GF-D8 (cell line): Measurements from ENCODE around the gene AOC2.

Experiments used
- DNase-seq: peaks from one replicate; lab custom pipeline; 2025; lab: John Stamatoyannopoulos, UW

Gene AOC2, protein sequence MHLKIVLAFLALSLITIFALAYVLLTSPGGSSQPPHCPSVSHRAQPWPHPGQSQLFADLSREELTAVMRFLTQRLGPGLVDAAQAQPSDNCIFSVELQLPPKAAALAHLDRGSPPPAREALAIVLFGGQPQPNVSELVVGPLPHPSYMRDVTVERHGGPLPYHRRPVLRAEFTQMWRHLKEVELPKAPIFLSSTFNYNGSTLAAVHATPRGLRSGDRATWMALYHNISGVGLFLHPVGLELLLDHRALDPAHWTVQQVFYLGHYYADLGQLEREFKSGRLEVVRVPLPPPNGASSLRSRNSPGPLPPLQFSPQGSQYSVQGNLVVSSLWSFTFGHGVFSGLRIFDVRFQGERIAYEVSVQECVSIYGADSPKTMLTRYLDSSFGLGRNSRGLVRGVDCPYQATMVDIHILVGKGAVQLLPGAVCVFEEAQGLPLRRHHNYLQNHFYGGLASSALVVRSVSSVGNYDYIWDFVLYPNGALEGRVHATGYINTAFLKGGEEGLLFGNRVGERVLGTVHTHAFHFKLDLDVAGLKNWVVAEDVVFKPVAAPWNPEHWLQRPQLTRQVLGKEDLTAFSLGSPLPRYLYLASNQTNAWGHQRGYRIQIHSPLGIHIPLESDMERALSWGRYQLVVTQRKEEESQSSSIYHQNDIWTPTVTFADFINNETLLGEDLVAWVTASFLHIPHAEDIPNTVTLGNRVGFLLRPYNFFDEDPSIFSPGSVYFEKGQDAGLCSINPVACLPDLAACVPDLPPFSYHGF

DNA sequence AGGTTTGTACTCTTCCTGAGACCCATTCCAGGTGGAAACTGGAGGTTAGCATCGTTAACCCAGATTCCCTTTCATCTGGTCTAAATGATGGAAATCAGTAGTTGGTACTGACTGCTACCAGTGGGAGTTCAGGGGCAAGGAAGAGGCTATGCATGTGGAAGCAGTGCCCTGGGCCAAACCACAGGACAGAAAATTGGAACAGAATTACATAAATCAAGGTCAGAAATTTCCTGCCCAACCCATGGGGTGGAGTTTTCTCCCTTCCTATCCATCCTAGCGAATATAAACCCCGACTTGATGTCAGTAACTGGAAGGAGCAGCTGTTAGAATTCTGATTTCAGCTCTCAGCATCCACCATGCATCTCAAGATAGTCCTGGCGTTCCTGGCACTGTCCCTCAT is at the start of gene AOC2:
Gene AOC2, plus strand, starts transcription at position 310 of the 400 bp plus-strand sequence. Its CDS starts 47 bp downstream, at position 357.
- no peak for DNase-seq

DNA sequence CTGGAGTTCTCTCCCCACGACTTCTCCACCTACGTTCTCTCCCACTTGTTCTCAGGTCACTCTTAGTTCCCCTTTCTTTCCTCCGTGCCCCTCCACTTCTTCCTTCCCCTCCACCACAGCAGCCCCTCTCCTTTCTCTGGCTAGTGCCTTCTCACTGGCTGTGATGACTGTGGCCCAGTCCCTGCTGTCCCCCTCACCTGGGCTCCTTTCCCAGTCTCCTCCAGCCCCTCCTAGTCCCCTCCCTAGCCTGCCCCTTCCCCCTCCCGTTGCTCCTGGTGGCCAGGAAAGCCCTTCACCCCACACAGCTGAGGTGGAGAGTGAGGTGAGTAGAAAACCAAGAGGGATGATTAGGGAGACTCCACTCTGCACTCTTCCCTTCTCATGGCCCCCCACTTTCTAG is 49.3 kb upstream of the AOC2 start:
- no peak for DNase-seq

DNA sequence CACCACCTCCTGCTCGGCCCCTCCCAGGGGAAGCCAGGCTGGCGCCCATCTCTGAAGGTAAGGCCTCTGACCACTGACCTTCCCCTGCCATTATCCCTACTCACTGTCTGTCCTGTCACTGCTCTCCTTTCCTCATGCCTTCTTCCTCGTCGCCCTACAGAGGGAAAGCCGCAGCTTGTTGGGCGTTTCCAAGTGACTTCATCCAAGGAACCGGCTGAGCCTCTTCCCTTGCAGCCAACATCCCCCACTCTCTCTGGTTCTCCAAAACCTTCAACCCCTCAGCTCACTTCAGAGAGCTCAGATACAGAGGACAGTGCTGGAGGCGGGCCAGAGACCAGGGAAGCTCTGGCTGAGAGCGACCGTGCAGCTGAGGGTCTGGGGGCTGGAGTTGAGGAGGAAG is 48.9 kb upstream of the AOC2 start:
- DNase-seq = no peak

DNA sequence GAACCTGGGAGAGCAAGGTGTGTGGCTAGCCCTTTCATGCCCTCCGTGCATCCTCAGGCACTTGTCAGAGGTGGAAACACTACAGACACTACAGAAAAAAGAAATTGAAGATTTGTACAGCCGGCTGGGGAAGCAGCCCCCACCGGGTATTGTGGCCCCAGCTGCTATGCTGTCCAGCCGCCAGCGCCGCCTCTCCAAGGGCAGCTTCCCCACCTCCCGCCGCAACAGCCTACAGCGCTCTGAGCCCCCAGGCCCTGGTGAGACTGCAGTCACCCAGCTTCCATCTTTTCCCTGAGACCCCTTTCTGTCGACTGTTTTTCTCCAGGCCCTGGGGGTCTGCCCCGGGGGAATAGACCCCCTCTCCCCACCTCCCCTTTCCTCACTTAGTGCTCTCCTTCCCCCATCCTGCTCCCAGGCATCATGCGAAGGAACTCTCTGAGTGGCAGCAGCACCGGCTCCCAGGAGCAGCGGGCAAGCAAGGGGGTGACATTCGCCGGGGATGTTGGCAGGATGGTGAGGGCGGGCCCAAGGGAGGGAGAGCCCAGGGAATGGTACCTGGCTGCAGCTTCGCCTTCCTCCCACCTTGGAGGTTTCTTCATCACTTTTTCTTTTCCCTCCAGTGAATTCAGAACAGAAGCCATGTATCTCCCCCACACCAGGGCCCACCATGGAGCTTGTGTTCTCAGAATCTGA is 48.2 kb upstream of the AOC2 start:
- DNase-seq = no peak

DNA sequence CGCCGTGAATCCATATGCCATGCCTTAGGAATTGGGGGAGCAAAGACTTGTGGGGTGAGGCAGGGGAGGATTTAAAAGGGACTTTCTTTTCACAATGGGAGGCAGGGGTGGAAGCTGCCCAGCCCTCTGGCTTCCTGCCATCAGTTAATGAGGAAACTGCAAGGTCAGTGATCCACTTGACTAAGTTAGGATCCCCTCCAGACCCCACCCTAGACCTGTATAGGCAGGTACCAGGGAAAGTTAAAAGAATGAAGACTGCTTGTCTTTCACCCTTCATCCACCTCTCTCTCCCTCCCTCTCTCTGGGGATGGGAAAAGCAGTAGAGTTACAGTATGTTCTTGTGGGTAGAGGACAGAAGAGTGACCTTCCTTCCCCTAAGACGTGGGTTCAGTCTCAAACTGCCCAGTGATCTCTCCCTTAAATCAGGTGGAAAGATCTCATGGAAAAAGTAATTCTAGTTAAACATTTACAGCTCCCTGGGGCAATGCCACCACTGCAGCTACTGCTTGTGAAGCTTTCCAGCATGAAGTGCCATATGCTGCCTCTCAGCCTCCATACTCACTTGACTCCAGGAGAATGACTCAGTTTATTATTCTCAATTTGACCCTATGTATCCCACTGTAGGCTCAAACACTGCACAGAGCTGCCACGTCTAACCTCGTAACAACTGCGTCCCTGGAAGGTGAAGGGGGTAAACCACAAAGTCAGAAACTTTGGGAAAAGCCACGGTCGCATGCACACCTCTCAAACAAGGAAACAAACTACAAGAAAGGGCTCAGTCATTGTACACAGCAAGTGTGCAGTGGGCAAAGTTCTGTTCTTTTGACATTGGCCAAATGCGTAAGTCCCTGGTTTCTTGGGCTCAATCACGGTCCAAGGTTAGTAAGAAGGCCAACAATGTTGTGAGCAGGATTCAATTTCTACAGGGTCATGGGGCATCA is 47.0 kb upstream of the AOC2 start:
- DNase-seq = no peak

DNA sequence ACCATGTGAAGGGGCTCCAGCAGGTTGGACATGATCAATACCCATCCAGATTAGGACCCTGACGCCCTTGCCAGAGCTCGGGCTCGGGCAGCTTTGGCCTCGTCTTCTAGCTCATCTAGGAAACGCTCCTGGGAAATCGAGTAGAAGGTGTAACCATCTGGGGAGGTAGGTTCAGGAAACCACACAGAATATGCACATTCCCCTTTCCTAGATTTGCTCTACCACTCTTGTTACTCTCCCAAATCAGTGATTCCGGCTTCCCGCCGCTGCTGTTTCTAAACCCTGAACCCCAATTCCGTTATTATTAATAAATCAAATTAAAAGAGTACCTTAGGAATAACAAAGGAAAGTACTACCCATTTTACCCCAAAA is 46.4 kb upstream of the AOC2 start:
- DNase-seq = no peak

DNA sequence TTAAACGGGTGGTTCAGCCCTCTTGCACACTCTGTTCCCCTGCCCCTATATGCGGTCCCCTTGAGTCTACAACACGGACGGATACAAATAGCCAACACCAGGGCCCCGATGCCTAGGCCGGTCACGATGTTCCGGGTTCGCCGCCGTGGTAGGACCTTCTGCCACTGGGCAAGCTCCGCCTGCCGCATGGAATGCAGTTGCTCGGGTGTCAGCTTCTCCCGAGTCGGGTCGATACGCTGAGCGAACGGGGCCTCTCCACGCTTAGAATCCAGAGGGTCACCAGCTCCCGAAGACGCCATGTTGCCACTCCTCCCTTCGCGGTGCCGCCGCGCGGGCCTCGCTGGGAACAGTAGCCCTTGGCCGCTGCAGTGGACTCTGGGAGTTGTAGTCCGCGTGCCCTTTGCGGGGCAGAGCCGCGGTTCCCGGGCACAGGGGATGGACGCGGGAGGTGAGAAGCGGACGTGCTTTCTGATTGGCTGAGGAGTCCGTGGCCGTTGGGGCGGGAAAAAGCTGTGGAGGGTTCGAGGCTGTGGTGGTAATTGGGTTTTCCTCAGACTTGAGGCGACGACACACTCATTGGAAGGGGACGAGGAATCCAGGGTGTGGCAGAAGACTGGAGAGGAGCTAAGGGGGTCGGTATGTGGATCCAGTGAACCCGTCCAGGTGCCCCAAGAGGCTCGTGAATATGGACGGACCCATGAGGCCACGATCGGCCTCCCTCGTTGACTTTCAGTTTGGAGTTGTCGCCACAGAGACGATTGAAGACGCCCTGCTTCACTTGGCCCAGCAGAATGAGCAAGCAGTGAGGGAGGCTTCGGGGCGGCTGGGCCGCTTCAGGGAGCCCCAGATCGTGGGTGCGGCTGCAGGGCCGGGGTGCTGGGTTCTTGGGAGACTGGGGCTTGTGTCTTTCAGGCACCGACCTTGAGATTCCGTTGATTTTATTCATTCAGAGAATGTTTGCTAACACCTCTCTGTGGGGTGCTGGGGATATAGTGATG is 45.7 kb upstream of the AOC2 start, which contains the start of the genes CNTD1 and COA3:
Gene CNTD1, plus strand, starts transcription at position 479 of the 998 bp plus-strand sequence. Its CDS starts 207 bp downstream, at position 686.
Gene COA3, minus strand, starts transcription at position 322 of the 998 bp plus-strand sequence. Its CDS starts 23 bp downstream, at position 299.
- DNase-seq = peak; percentile 29

DNA sequence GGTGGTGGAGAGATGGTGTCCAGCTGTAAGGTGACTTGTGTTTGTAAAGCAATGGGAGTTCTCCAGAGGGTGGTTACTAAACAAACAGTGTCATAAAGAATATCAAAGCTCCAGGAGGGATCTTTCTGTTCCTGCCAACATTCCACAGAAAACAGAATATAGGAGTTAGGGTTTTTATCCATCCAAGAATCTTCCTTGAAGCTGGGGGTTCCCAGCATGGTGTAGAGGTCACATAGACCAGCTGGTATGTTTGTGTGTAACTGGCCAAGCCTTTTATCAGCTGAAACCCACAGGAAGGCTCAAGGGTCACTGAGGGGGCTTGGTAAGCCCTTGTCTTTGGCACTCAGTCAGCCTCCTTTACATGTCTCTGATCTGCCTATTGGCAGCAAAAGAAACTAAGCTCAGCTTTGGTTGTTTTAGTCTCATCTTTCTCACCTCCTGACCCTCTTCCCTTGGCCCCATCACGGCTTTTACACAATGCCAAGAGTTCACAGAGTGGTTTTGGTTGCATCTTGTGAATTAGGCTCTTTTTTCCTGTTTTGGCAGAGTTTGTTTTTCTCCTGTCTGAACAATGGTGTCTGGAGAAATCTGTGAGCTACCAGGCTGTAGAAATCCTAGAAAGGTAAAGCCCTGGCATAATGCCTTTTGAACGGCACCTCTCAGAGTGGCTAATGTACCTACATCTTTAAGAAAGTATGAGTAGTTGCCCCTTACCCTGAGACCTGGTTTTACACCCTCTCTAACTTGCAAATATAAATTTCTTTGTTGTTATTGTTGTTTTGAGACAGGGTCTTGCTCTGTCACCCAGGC is 41.1 kb upstream of the AOC2 start:
- DNase-seq = no peak

DNA sequence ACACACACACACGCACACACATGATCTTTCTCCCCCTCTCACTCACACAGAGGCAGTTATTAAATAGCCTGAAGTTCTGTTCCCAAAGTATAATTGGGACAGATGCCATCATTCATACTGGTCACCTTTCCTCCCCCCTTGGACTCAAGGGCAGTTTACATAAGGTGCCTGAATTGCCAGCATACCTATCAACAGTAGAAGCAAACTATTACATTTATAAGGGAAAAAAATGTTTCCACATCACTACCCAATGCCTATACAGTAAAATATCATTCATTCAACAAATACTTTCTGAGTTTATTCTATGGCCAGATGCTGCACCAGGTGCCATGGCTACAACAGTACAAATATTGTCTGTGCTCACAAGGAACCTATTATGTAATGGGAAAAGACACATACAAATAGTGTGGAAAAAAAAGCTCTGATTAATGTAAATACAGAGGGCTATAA is 39.4 kb upstream of the AOC2 start:
- DNase-seq = no peak

DNA sequence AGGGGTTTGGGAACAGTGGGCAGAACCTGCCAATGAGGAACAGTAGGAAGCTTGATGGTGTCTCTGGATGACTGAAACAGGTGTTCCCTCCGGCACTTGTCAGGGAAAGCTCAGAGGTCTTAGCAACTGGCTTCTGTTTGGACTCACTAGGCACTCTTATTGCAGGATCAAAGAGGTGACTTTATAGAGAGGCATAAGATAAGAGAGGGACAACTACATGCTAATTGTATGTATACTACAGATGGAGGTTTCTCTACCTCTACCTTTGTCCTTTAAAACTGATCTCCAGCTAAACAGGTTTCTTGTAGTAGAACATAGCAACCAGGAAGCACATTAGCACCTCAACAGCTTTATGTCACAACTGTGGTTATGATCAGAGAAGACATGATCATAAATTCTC is 38.1 kb upstream of the AOC2 start:
- DNase-seq = no peak

DNA sequence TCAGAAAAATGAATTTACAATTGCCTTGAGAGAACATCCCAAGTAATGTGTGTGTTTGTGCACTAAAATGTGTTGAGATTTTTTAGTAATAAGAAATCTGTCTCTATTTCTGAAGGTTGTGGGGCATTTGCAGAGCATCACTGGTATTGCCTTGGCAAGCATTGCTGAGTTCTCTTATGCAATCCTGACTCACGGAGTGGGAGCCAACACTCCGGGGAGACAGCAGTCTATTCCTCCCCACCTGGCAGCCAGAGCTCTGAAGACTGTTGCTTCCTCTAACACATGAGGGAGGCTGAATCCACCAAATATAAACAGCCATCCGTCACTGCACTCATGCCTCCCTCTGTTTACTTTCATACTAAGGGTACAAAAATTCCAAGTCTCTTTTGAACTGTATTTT is 35.1 kb upstream of the AOC2 start:
- DNase-seq = no peak

DNA sequence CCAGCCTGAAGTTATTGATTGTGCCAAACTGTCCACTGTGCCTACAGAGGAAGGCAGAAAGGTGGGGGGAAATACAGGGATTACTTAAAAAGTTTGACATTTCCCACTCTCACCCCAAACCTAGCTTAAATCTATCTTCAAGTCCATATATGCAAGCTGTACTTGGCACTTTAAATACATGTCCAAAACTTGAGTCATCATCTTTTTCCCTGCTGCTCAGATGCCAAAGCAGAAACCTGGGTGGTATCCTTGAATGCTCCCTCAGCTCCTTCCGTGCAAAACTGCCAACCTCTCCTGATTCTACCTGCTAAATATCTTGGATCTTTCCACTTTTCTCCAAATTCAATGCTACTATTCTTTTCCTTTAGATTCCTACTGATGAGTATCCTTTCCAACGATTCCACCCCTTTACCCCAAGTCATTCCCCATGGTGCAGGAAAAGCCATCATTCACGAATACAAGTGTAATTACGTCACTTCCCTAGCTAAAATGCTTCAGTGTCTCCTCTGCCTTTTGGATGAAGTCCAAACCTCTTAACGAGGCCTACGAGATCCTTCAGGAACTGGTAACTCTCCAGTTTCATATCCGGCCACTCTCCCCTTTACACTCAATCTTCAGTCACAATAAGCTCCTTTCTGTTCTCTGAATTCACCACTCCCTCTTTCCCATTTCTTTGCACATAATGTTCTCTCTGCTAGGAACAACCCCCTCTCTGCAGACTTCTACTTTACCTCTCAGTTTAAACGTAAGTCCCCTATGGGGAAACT is 29.6 kb upstream of the AOC2 start:
- DNase-seq = no peak

DNA sequence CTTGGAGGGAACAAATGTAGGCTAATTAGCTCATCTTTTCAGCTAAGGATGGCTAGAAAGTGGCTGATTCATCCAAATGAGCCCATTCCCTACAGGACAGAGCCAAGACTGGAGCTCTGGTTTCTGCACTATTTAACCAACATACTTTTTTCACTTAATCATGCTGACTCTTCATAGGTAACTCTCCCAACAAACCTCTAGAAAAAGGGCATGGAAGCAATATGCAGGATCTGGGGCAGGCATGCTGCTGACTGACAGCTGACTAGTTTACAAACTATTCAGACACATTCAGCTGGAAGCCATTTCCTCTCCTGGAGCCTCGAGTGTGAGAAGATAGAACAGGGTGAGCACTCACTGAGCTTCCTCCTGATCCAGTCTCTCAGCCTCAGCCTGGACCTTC is 26.5 kb upstream of the AOC2 start:
- no peak for DNase-seq

DNA sequence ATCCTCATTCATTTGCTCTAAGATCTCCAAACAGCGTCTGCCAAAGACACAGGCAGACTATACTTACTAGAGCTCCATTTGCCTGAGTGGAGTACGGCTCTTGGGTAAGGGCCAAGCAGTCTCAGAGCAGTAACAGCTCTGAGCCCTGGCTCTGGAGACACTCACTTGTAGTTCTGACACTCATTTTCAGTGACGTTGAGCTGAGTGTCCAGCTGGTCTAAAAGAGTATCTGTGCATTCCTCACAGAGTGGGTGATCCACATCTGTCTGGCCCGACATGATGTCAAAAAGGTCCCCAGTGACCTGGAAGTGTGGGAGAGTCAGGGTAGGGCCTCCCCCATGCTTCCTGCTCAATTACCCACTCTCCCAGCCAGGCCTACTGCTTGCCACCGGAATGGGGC is 26.0 kb upstream of the AOC2 start:
- no peak for DNase-seq

DNA sequence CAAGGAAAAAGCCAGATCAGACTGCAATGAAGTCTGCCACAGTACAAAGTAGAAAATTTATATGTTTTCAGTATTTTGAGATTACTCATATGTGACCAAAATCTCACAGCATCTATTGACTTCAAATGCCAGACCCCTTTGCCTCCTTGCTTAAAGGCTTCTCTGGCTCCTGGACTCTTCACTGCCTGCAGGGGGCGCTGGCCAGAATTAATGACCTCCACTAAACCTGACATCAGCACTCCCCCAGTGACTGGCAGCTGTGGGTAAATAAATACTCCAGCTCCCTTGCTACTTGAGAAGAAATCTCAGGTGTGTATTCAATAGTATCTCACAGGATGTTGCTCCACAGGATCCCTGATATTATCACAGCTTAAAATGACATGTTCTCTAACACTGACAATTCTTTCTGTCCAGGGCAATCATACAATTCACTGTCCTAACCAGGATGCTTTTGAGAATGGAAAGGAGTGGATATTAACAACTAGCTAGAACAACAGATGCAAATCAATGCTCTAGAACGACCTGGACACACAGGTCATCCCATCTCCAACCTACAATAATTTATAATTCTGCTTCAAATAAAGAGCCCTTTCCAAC is 24.3 kb upstream of the AOC2 start:
- peak; percentile 30 for DNase-seq

DNA sequence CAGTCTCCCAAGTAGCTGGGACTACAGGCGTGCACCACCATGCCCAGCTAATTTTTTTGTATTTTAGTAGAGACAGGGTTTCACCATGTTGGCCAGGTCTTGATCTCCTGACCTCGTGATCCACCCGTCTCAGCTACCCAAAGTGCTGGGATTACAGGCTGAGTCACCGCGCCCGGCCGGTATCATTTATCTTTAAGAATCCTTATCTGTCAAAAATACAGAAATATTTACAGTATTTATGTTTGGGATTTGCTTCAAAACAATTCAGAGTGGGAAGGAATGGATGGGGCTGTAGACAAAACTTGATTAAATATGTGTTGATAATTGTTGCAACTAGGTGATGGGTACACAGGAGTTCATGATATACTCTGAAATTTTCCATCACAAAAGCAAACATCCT is 23.2 kb upstream of the AOC2 start:
- no peak for DNase-seq

DNA sequence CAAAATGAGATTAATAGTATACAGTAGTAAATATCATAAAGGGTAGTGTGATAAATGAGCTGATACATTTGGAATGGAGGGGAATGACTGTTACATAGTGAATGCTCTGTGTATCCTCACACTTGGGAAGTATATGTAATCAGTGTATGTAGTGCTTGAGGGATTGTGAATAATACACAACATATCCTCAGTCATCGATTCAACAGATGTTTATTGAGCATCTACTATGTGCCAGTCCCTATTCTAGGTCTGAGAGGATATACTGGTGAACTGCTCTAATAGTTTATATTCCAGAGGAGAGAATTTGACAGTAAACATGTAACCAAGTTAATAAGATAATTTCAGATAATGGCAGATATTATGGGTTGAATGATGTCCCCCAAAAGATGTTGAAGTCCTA is 16.9 kb upstream of the AOC2 start:
- no peak for DNase-seq

DNA sequence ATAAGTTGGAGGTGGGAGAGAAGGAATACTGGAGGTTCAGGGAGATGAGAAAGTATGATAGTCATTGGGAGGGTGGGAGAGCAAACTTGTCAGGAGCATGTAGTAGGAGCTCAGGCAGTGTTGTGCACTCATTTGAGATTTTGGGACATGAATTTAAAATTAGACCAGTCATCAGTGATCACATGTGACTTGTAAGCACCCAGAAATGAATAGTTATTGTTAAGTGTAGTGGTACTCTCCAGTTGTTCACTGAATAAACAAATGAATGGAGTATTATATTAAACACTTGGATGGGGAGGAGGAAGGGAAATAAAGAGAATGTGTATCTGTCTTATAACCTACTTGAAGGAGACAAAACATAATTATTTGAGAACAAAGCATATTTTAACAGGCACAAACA is 13.4 kb upstream of the AOC2 start:
- DNase-seq = no peak
